ENCODE measurements around the gene MYO16. TPM values are rescaled to one million over a fixed set of nuclear protein-coding genes. Genes with fewer than 3 reads are reported as not detected.

The MYO16 gene
- total RNA-seq, 1 experiment from 2014 or later, result 0.19 TPM

- H3K9me3 Mint-ChIP-seq (ENCODE audit: low read depth, unreplicated experiment), result no peaks in the 10 kb centered on the region
- peaks cover 18% of the 10 kb centered on the region for H3K4me1 Mint-ChIP-seq (ENCODE audit: low read depth, unreplicated experiment)
- CTCF ChIA-PET, result interaction anchor here (0.7 kb wide), 1 partner anchor 17 kb away, joined by 4 read pairs; no protein-coding TSS in a partner anchor
- no peaks in the 10 kb centered on the region for H3K36me3 Mint-ChIP-seq (ENCODE audit: insufficient read depth, unreplicated experiment)
- H3K27ac Mint-ChIP-seq (ENCODE audit: unreplicated experiment), result peak overlapping the region; percentile 56
- intact Hi-C loops (cut with micrococcal nuclease; ENCODE audit: unreplicated experiment), result no loop called here
- no peaks in the 10 kb centered on the region for H3K27me3 Mint-ChIP-seq (ENCODE audit: unreplicated experiment)
- no TSS peak for BruUV-seq (replicated peaks)
- no peak overlapping the region for H3K4me3 Mint-ChIP-seq (ENCODE audit: low read depth, unreplicated experiment)
- no peak for DNase-seq
- no peak for TF ChIP-seq CTCF (IDR thresholded peaks at IDR 0.05; ENCODE audit: unreplicated experiment)
These were observed 71.2 kb downstream of the MYO16 start for GRCh38 chr13:108700422-108701170.

- Mint-ChIP-seq H3K27me3 (ENCODE audit: unreplicated experiment) (no peaks in the 10 kb centered on the region), H3K36me3 (ENCODE audit: insufficient read depth, unreplicated experiment) (no peaks in the 10 kb centered on the region), H3K4me3 (ENCODE audit: low read depth, unreplicated experiment) (no peak overlapping the region), H3K9me3 (ENCODE audit: low read depth, unreplicated experiment) (no peaks in the 10 kb centered on the region), H3K27ac (ENCODE audit: unreplicated experiment) (no peak overlapping the region), H3K4me1 (ENCODE audit: low read depth, unreplicated experiment) (peaks cover 18% of the 10 kb centered on the region)
- intact Hi-C loops (cut with micrococcal nuclease; ENCODE audit: unreplicated experiment), result no loop called here
- CTCF ChIA-PET, result no interaction called here
- TF ChIP-seq CTCF (IDR thresholded peaks at IDR 0.05; ENCODE audit: unreplicated experiment), result no peak
- no peak for DNase-seq
- no TSS peak for BruUV-seq (replicated peaks)
These were observed 72.8 kb downstream of the MYO16 start for GRCh38 chr13:108702171-108702570.

- intact Hi-C loops (cut with micrococcal nuclease; ENCODE audit: unreplicated experiment), result no loop called here
- Mint-ChIP-seq H3K9me3 (ENCODE audit: low read depth, unreplicated experiment) (no peaks in the 10 kb centered on the region), H3K27me3 (ENCODE audit: unreplicated experiment) (no peaks in the 10 kb centered on the region), H3K4me3 (ENCODE audit: low read depth, unreplicated experiment) (no peak overlapping the region), H3K36me3 (ENCODE audit: insufficient read depth, unreplicated experiment) (no peaks in the 10 kb centered on the region), H3K4me1 (ENCODE audit: low read depth, unreplicated experiment) (peaks cover 18% of the 10 kb centered on the region), H3K27ac (ENCODE audit: unreplicated experiment) (peak overlapping the region; percentile 75)
- DNase-seq, result peak; percentile 2
- no TSS peak for BruUV-seq (replicated peaks)
- CTCF ChIA-PET, result no interaction called here
- TF ChIP-seq CTCF (IDR thresholded peaks at IDR 0.05; ENCODE audit: unreplicated experiment), result no peak
These were observed 75.6 kb downstream of the MYO16 start for GRCh38 chr13:108705031-108705430.

GRCh38 chr13:108707584-108707983 is 78.2 kb downstream of the MYO16 start:
- no peaks in the 10 kb centered on the region for H3K36me3 Mint-ChIP-seq (ENCODE audit: insufficient read depth, unreplicated experiment)
- peaks cover 5% of the 10 kb centered on the region for H3K4me1 Mint-ChIP-seq (ENCODE audit: low read depth, unreplicated experiment)
- no peak for TF ChIP-seq CTCF (IDR thresholded peaks at IDR 0.05; ENCODE audit: unreplicated experiment)
- no peak overlapping the region for H3K27ac Mint-ChIP-seq (ENCODE audit: unreplicated experiment)
- BruUV-seq (replicated peaks), result no TSS peak
- no peaks in the 10 kb centered on the region for H3K27me3 Mint-ChIP-seq (ENCODE audit: unreplicated experiment)
- H3K4me3 Mint-ChIP-seq (ENCODE audit: low read depth, unreplicated experiment), result no peak overlapping the region
- DNase-seq, result no peak
- intact Hi-C loops (cut with micrococcal nuclease; ENCODE audit: unreplicated experiment), result no loop called here
- CTCF ChIA-PET, result no interaction called here
- H3K9me3 Mint-ChIP-seq (ENCODE audit: low read depth, unreplicated experiment), result no peaks in the 10 kb centered on the region
